ENCODE results near the gene CNST. TPM values are rescaled to one million over a fixed set of nuclear protein-coding genes. Genes with fewer than 3 reads are reported as not detected.
A peak's percentile ranks its signal among the peaks of the same experiment; 100 is the strongest.

CNST gene
- total RNA-seq, 1 donor from 2014 or later, result 31.4 TPM

GRCh38 chr1:246639732-246640131 lies 73.5 kb downstream of the CNST start:
- H3K27ac ChIP-seq, result no peak overlapping the region
- no peaks in the 10 kb centered on the region for H3K9me3 ChIP-seq
- no peaks in the 10 kb centered on the region for H3K27me3 ChIP-seq (ENCODE audit: low read depth)
- no peak for TF ChIP-seq CTCF (IDR thresholded peaks at IDR 0.05)
- ATAC-seq, result no peak
- intact Hi-C loops (cut with DNase I), result no loop called here
- DNase-seq, result no peak
- no peak overlapping the region for H3K4me3 ChIP-seq
- H3K36me3 ChIP-seq, result peaks cover 36% of the 10 kb centered on the region
- no peaks in the 10 kb centered on the region for H3K4me1 ChIP-seq

- H3K27me3 ChIP-seq (ENCODE audit: low read depth), result no peaks in the 10 kb centered on the region
- no peaks in the 10 kb centered on the region for H3K4me1 ChIP-seq
- H3K9me3 ChIP-seq, result no peaks in the 10 kb centered on the region
- intact Hi-C loops (cut with DNase I), result no loop called here
- no peak overlapping the region for H3K27ac ChIP-seq
- no peak for TF ChIP-seq CTCF (IDR thresholded peaks at IDR 0.05)
- peaks cover 43% of the 10 kb centered on the region for H3K36me3 ChIP-seq
- DNase-seq, result no peak
- no peak for ATAC-seq
- no peak overlapping the region for H3K4me3 ChIP-seq
Measured at GRCh38 chr1:246640747-246641146, 74.5 kb downstream of the CNST start.

GRCh38 chr1:246641394-246641793 lies 75.1 kb downstream of the CNST start:
- DNase-seq, result no peak
- Histone ChIP-seq H3K9me3 (no peaks in the 10 kb centered on the region), H3K4me1 (no peaks in the 10 kb centered on the region), H3K27me3 (ENCODE audit: low read depth) (no peaks in the 10 kb centered on the region), H3K4me3 (no peak overlapping the region), H3K36me3 (peaks cover 47% of the 10 kb centered on the region), H3K27ac (no peak overlapping the region)
- intact Hi-C loops (cut with DNase I), result no loop called here
- no peak for TF ChIP-seq CTCF (IDR thresholded peaks at IDR 0.05)
- no peak for ATAC-seq

- DNase-seq, result no peak
- intact Hi-C loops (cut with DNase I), result no loop called here
- H3K27ac ChIP-seq, result no peak overlapping the region
- H3K4me3 ChIP-seq, result no peak overlapping the region
- no peaks in the 10 kb centered on the region for H3K4me1 ChIP-seq
- no peaks in the 10 kb centered on the region for H3K27me3 ChIP-seq (ENCODE audit: low read depth)
- no peak for TF ChIP-seq CTCF (IDR thresholded peaks at IDR 0.05)
- ATAC-seq, result no peak
- peaks cover 53% of the 10 kb centered on the region for H3K36me3 ChIP-seq
- no peaks in the 10 kb centered on the region for H3K9me3 ChIP-seq
Measured at GRCh38 chr1:246642719-246643118, 76.5 kb downstream of the CNST start.

GRCh38 chr1:246647113-246647512 lies 80.9 kb downstream of the CNST start:
- Histone ChIP-seq H3K4me1 (no peaks in the 10 kb centered on the region), H3K36me3 (peaks cover 78% of the 10 kb centered on the region), H3K27ac (no peak overlapping the region), H3K4me3 (no peak overlapping the region), H3K27me3 (ENCODE audit: low read depth) (no peaks in the 10 kb centered on the region), H3K9me3 (no peaks in the 10 kb centered on the region)
- ATAC-seq (peak in 1 of 2 donors; percentile 25), DNase-seq (no peak)
- intact Hi-C loops (cut with DNase I), result no loop called here
- TF ChIP-seq CTCF (IDR thresholded peaks at IDR 0.05), result peak; percentile 32

- no peak overlapping the region for H3K4me3 ChIP-seq
- no peak overlapping the region for H3K27ac ChIP-seq
- no peaks in the 10 kb centered on the region for H3K4me1 ChIP-seq
- ATAC-seq (no peak), DNase-seq (no peak)
- H3K9me3 ChIP-seq, result no peaks in the 10 kb centered on the region
- intact Hi-C loops (cut with DNase I), result no loop called here
- no peaks in the 10 kb centered on the region for H3K27me3 ChIP-seq (ENCODE audit: low read depth)
- no peak for TF ChIP-seq CTCF (IDR thresholded peaks at IDR 0.05)
- H3K36me3 ChIP-seq, result peaks cover 75% of the 10 kb centered on the region
Measured at GRCh38 chr1:246647513-246647912, 81.3 kb downstream of the CNST start.

Data from lower lobe of right lung (tissue), 2 donors.